Activated CD8-positive, alpha-beta T cell treated with anti-CD3 and anti-CD28 coated beads for 36 hours (primary cell): ENCODE results near the gene MAP3K8. TPM values are rescaled to one million over a fixed set of nuclear protein-coding genes. Genes with fewer than 3 reads are reported as not detected.
A peak's percentile ranks its signal among the peaks of the same experiment; 100 is the strongest.

ENCODE experiments used
- ATAC-seq: fragments of 200-7000 bp; cut with Tn5 transposase; one replicate; pipeline ENCODE4 v1.10.0; 2021; ENCODE audit warnings: mild to moderate bottlenecking, moderate library complexity
- CTCF ChIA-PET: fragments of 350-600 bp; sonication (Branson Sonifier 250); formaldehyde crosslinking; loops from one replicate; lab custom pipeline; 2021; ENCODE audit warnings: antibody characterized with exemption; lab: Charles Lee
- POLR2A ChIA-PET: fragments of 350-600 bp; sonication (Branson Sonifier 250); formaldehyde crosslinking; loops from one replicate; lab custom pipeline; 2021; ENCODE audit warnings: antibody characterized with exemption; lab: Charles Lee
- DNase-seq: peaks from one replicate; pipeline ENCODE4 v3.0.0-alpha.2; 2020
- H3K27ac Mint-ChIP-seq: one replicate; pipeline ENCODE4 v1.8.0; 2021; ENCODE audit warnings: mild to moderate bottlenecking, mixed read lengths
- H3K27me3 Mint-ChIP-seq: one replicate; pipeline ENCODE4 v1.8.0; 2021; ENCODE audit warnings: mixed read lengths
- H3K36me3 Mint-ChIP-seq: one replicate; pipeline ENCODE4 v1.8.0; 2021; ENCODE audit warnings: low read depth, mixed read lengths
- H3K4me1 Mint-ChIP-seq: one replicate; pipeline ENCODE4 v1.8.0; 2021; ENCODE audit warnings: low read depth, mixed read lengths
- H3K4me3 Mint-ChIP-seq: one replicate; pipeline ENCODE4 v1.8.0; 2021; ENCODE audit warnings: mild to moderate bottlenecking, moderate library complexity, mixed read lengths
- H3K9me3 Mint-ChIP-seq: one replicate; pipeline ENCODE4 v1.8.0; 2021; ENCODE audit warnings: mixed read lengths
- intact Hi-C: fragments of 100-400 bp; cut with micrococcal nuclease; formaldehyde crosslinking; loops from one replicate; pipeline ENCODE4 v1.10.0; 2022
- total RNA-seq, 2 experiments: library from RNA; stranded (reverse); gene quantifications; one replicate each; pipeline ENCODE4 v1.2.3, GENCODE V29; 2021
- TF ChIP-seq, protein P1 (sequence below): fragments of 200-600 bp; IDR thresholded peaks from one replicate; pipeline ENCODE4 v1.8.0; 2022; ENCODE audit warnings: antibody characterized with exemption, mild to moderate bottlenecking

Gene MAP3K8
- total RNA-seq, result 10 to 100 TPM; 24.0 to 25.7 TPM

GRCh38 chr10:30433730-30434272 lies at the start of gene MAP3K8:
TSS of gene MAP3K8 (plus strand) at chr10:30434184. CDS start at chr10:30438939, 4,755 bp downstream.
- TF ChIP-seq, protein P1, sequence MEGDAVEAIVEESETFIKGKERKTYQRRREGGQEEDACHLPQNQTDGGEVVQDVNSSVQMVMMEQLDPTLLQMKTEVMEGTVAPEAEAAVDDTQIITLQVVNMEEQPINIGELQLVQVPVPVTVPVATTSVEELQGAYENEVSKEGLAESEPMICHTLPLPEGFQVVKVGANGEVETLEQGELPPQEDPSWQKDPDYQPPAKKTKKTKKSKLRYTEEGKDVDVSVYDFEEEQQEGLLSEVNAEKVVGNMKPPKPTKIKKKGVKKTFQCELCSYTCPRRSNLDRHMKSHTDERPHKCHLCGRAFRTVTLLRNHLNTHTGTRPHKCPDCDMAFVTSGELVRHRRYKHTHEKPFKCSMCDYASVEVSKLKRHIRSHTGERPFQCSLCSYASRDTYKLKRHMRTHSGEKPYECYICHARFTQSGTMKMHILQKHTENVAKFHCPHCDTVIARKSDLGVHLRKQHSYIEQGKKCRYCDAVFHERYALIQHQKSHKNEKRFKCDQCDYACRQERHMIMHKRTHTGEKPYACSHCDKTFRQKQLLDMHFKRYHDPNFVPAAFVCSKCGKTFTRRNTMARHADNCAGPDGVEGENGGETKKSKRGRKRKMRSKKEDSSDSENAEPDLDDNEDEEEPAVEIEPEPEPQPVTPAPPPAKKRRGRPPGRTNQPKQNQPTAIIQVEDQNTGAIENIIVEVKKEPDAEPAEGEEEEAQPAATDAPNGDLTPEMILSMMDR, result no peak
- DNase-seq (peak; percentile 91), ATAC-seq (peak; percentile 75)
- no peaks in the 10 kb centered on the region for H3K9me3 Mint-ChIP-seq
- H3K4me3 Mint-ChIP-seq, result peak within 1 kb of the TSS; percentile 78
- peaks cover 3% of the 10 kb centered on the region for H3K27me3 Mint-ChIP-seq
- peak within 1 kb of the TSS; percentile 81 for H3K27ac Mint-ChIP-seq
- H3K4me1 Mint-ChIP-seq, result peaks cover 50% of the 10 kb centered on the region
- intact Hi-C loops, result no loop called here
- H3K36me3 Mint-ChIP-seq, result peaks cover 24% of the 10 kb centered on the region
- CTCF ChIA-PET, result interaction anchor here (0.9 to 7.3 kb wide), 9 partner anchors 11 to 206 kb away, joined by 3 to 39 read pairs (median 3); no protein-coding TSS in a partner anchor
- POLR2A ChIA-PET, result interaction anchor here (0.6 to 3.6 kb wide), 5 partner anchors 11 to 96 kb away, joined by 3 to 19 read pairs (median 5); no protein-coding TSS in a partner anchor

GRCh38 chr10:30384701-30385201 lies 49.2 kb upstream of the MAP3K8 start:
- H3K27me3 Mint-ChIP-seq, result peaks cover 3% of the 10 kb centered on the region
- H3K9me3 Mint-ChIP-seq, result no peaks in the 10 kb centered on the region
- H3K27ac Mint-ChIP-seq, result no peak overlapping the region
- ChIA-PET CTCF (interaction anchor here (0.8 to 4.5 kb wide), 15 partner anchors 10 to 1455 kb away, joined by 3 to 38 read pairs (median 4); no protein-coding TSS in a partner anchor), POLR2A (no interaction called here)
- TF ChIP-seq, protein P1, result no peak
- H3K36me3 Mint-ChIP-seq, result no peaks in the 10 kb centered on the region
- intact Hi-C loops, result no loop called here
- ATAC-seq, result peak; percentile 83
- H3K4me3 Mint-ChIP-seq, result no peak overlapping the region
- DNase-seq, result peak; percentile 50
- H3K4me1 Mint-ChIP-seq, result no peaks in the 10 kb centered on the region

- peaks cover 3% of the 10 kb centered on the region for H3K27me3 Mint-ChIP-seq
- TF ChIP-seq, protein P1, result no peak
- ChIA-PET CTCF (interaction anchor here (9.5 kb wide), 1 partner anchor 201 kb away, joined by 129 read pairs; no protein-coding TSS in a partner anchor), POLR2A (no interaction called here)
- no peaks in the 10 kb centered on the region for H3K9me3 Mint-ChIP-seq
- H3K4me1 Mint-ChIP-seq, result no peaks in the 10 kb centered on the region
- DNase-seq (no peak), ATAC-seq (no peak)
- no peak overlapping the region for H3K4me3 Mint-ChIP-seq
- H3K27ac Mint-ChIP-seq, result no peak overlapping the region
- no peaks in the 10 kb centered on the region for H3K36me3 Mint-ChIP-seq
- intact Hi-C loops, result no loop called here
Observed at GRCh38 chr10:30386801-30387588, 47.0 kb upstream of the MAP3K8 start.

- H3K36me3 Mint-ChIP-seq, result no peaks in the 10 kb centered on the region
- ATAC-seq (no peak), DNase-seq (no peak)
- peaks cover 5% of the 10 kb centered on the region for H3K27me3 Mint-ChIP-seq
- H3K4me3 Mint-ChIP-seq, result no peak overlapping the region
- ChIA-PET POLR2A (no interaction called here), CTCF (interaction anchor here (9.5 kb wide), 1 partner anchor 200 kb away, joined by 129 read pairs; no protein-coding TSS in a partner anchor)
- intact Hi-C loops, result no loop called here
- peaks cover 2% of the 10 kb centered on the region for H3K4me1 Mint-ChIP-seq
- no peaks in the 10 kb centered on the region for H3K9me3 Mint-ChIP-seq
- no peak overlapping the region for H3K27ac Mint-ChIP-seq
- TF ChIP-seq, protein P1, result no peak
Observed at GRCh38 chr10:30387646-30388243, 46.2 kb upstream of the MAP3K8 start.
